NCI-H345 treated with DMSO at 0.1 percent for 48 hours (cell line): ENCODE measurements around the gene SLC26A11.
"Not testable (repeated sequence)": the region's sequence is repeated elsewhere in the genome, so short reads cannot be mapped to it uniquely, and the experiment has no call there.

Experiments used
- DNase-seq: peaks from one replicate; lab custom pipeline; 2025; ENCODE audit not compliant: unreplicated experiment; lab: John Stamatoyannopoulos, UW

SLC26A11 gene

DNA sequence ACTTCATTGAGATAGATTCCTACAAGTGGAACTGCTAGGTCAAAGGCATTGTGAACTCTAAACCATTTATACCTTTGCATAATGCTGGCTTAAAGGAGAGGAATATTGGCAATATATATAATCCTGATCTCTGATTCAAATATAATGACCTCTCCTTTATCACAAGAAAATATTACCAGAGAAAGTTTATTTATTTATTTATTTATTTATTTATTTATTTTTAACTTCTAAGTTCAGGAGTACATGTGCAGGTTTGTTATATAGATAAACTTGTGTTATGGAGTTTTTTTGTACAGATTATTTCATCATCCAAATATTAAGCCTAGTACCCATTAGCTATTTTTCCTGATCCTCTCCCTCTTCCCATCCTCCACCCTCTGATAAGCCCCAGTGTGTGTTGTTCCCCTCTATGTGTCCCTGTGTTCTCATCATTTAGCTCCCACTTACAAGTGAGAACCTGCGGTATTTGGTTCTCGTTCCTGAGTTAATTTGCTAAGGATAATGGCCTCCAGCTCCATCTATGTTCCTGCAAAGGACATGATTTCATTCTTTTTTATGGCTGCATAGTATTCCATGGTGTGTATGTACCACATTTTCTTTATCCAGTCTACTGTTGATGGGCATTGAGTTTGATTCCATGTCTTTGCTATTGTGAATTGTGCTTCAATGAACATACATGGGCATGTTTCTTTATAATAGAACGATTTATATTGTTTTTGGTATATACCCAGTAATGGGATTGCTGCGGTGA is 79.3 kb downstream of the SLC26A11 start:
- DNase-seq = not testable (repeated sequence)

DNA sequence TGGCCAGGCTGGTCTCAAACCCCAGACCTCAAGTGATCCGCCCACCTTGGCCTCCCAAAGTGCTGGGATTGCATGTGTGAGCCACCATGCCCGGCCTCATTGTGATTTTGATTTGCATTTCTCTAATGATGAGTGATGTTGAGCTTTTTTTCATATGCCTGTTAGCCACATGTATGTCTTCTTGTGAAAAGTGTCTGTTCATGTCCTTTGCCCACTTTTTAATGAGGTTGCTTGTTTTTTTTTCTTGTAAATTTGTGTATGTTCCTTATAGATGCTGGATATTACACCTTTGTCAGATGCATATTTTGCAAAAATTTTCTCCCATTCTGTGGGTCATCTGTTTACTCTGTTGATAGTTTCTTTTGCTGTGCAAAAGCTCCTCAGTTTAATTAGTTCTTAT is 80.5 kb downstream of the SLC26A11 start:
- not testable (repeated sequence) for DNase-seq
